Activated CD4-positive, CD25-positive, alpha-beta regulatory T cell treated with anti-CD3 and anti-CD28 coated beads, Interleukin-2, amount 50 U/mL, for 72 hours (primary cell): ENCODE data around the gene FLII.

ENCODE experiments used
- DNase-seq: peaks from one replicate; pipeline ENCODE4 v3.0.0; 2021

The FLII gene

GRCh38 chr17:18213666-18214270, 44.8 kb downstream of the FLII start:
- DNase-seq, result no peak

GRCh38 chr17:18208092-18208491, 50.4 kb downstream of the FLII start:
- no peak for DNase-seq

GRCh38 chr17:18206962-18207361, 51.6 kb downstream of the FLII start:
- no peak for DNase-seq

GRCh38 chr17:18205861-18206260, 52.7 kb downstream of the FLII start:
- DNase-seq, result no peak

GRCh38 chr17:18203308-18203707, 55.2 kb downstream of the FLII start:
- DNase-seq, result no peak

GRCh38 chr17:18201108-18201507, 57.4 kb downstream of the FLII start:
- no peak for DNase-seq

GRCh38 chr17:18198530-18198929, 60.0 kb downstream of the FLII start:
- DNase-seq, result no peak

GRCh38 chr17:18197535-18198194, 60.9 kb downstream of the FLII start:
- DNase-seq, result no peak

- no peak for DNase-seq
Observed at GRCh38 chr17:18195246-18195645, 63.3 kb downstream of the FLII start.
